K562 (cell line): ENCODE data around the gene RUVBL2.

Source experiments
- ATF6 ChIP-seq: sonication (generic); formaldehyde crosslinking; IDR thresholded peaks from 2 replicates; pipeline ENCODE4 v1.4.0; 2020; ENCODE audit warnings: mild to moderate bottlenecking, missing genetic modification reagents
- E2F5 ChIP-seq: sonication (generic); formaldehyde crosslinking; IDR thresholded peaks from 2 replicates; pipeline ENCODE4 v1.8.0; 2022; ENCODE audit warnings: mild to moderate bottlenecking, missing genetic modification reagents
- ELF1 ChIP-seq: fragments of 200-800 bp; sonication (Bioruptor generic); IDR thresholded peaks from 2 replicates; pipeline ENCODE4 v1.6.1; 2016; ENCODE audit warnings: missing genetic modification characterization, missing compliant biosample characterization
- ETS1 ChIP-seq: conservative IDR thresholded peaks from 2 replicates; pipeline ENCODE4 v1.6.1; 2011; ENCODE audit warnings: low read depth, mild to moderate bottlenecking, low read length; ENCODE audit not compliant: control insufficient read depth
- EZH2 ChIP-seq: IDR thresholded peaks from 2 replicates; pipeline ENCODE4 v1.6.1; 2012; ENCODE audit warnings: low read depth, mild to moderate bottlenecking, inconsistent platforms, low read length, borderline replicate concordance
- ZNF274 ChIP-seq: IDR thresholded peaks from 2 replicates; pipeline ENCODE4 v1.6.1; 2011; ENCODE audit warnings: low read depth, mild to moderate bottlenecking, low read length, moderate library complexity, borderline replicate concordance

GRCh38 chr19:49016067-49016839 is 22.6 kb downstream of the RUVBL2 start:
- TF ChIP-seq EZH2: no peak
- TF ChIP-seq ZNF274: no peak
- TF ChIP-seq E2F5 (CRISPR knock-in tag): no peak
- TF ChIP-seq ELF1: no peak
- TF ChIP-seq ETS1: no peak
- no peak for TF ChIP-seq ATF6
